CD4-positive, alpha-beta T cell treated with Interleukin-17A for 1 hour (primary cell): ENCODE data around the gene TNFRSF1A.
A peak's percentile ranks its signal among the peaks of the same experiment; 100 is the strongest.
"Not testable (repeated sequence)": the region's sequence is repeated elsewhere in the genome, so short reads cannot be mapped to it uniquely, and the experiment has no call there.

Experiments used
- DNase-seq: peaks from one replicate; pipeline ENCODE4 v3.0.0-alpha.2; 2020

TNFRSF1A gene

DNA sequence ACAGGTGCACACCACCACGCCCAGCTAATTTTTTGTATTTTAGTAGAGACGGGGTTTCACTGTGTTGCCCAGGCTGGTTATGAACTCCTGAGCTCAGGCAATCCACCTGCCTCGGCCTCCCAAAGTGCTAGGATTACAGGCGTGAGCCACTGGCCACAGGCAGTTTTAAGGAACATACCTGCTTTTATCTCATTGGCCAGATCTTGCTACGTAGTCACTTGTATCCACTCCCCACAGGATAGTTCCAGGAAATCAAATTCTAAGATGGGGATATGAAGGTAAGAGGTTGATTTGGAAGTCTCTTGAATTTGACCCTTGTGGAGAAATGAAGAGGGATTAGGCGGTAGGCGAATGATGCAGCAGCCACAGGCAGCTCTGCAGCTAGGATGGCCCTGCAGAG is 40.2 kb downstream of the TNFRSF1A start:
- no peak for DNase-seq

DNA sequence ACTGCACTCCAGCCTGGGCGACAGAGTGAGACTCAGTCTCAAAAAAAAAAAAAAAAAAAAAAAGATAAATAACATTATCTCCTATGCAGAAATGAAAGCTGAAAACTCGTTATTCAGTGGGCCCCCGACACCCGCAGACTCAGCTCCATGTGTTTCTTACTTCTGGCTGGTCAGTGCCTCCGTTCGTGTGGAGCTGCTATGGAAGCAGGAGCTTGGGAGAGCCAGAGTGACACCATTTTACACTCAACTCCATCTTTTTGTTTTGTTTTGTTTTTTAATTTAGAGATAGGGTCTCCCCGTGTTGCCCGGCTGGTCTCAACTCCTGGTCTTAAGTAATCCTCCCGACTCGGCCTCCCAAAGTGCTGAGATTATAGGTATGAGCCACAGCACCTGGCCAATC is 44.7 kb downstream of the TNFRSF1A start:
- DNase-seq: no peak

DNA sequence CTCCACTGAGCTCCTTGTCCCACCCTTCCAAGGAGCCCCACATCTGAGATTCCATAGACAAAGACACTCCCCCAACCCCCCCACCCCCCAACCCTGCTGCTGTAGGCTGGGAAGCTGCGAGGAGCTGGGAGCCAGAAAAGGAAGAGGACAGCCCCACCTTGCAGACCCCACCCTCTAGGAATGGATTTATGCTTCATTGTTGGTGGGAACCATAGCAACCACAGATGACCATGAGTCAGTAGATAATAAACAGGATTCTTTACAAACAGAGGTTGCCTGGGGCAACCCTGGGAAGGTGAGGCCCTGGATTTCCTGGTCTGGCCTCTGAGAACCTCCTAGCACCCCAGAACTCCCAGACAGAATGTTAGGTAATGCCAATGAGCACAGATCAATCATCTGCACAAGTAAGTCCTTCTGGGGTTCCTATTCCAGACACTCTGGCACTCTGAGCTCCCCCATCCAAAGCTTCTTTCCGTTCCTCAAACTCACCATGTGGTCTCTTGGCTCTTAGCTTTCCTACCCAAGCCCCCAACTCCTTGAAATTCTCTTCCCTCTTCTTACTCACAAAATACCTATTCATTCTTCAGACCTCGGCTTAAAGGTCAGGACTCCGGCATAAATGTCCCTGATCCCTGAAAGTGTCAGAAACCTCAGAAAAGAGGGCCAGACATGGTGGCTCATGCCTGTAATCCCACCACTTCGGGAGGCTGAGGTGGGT is 46.6 kb downstream of the TNFRSF1A start:
- no peak for DNase-seq

DNA sequence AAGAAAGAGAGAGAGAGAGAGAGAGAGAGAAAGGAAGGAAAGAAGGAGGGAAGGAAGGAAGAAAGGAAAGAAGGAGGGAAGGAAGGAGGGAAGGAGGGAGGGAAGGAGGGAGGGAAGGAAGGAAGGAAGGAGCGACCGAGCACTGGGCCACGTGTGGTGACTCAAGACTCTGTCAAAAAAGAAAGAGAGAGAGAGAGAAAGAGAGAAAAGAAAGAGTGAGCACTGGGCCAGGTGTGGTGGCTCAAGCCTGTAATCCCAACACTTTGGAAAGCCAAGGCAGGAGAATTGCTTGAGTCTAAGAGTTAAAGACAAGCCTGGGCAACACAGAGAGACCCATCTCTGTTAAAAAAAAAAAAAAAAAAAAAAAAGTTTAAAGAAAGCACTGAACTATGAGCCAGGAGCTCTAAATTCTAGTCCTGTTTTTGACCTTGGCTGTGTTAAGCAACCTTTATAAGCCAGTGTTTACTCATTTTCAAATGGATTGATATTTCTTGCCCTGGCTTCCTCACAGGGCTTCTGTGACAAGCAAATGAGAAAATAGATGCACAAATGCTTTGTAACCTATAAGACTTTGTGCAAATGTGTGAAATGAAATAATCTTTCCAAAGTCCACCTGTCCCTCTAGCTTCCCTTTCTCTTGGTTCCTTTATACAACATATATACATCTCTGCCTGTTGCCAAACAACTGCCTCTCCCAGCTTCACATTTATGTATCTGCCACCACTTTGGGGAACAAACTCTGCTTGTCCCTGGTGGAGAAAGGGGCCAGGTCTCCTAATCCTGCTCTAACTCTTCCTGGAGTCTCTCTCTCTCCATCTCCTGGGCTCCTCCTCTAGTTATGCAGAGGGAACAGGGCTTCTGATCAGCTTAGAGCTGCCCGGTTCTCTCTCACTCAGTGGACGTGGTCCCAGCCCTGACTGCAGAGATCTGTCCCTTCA is 47.5 kb downstream of the TNFRSF1A start:
- DNase-seq: no peak

DNA sequence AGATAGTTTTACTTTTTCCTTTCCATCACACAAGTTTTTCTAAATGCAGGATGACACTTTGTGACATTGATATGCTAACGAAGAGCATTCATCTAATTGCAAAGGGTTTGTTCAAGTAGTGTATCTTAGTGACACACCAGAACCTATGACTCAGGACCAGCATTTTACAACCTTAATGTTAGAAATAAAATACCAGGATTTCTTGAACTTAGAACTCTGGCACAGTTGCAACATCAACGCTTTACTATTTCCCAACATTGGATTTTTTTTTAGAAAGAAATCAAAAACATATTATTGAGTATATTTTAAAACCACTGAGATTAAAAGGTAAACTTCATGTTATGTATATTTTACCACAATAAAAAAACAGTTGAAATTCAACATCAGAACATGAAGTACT is 49.3 kb downstream of the TNFRSF1A start:
- DNase-seq: no peak

DNA sequence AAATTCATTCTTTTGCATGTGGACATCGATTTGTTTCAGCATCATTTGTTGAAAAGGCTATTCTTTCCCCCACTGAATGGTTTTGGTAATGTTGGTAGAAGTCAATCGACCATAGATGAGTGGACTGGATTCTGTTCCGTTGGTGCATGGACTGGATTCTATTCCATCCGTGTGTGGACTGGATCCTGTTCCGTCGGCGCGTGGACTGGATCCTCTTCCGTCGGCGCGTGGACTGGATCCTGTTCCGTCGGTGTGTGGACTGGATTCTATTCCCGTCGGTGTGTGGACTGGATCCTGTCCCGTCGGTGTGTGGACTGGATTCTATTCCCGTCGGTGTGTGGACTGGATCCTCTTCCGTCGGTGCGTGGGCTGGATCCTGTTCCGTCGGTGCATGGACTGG is 52.0 kb downstream of the TNFRSF1A start:
- DNase-seq: not testable (repeated sequence)

DNA sequence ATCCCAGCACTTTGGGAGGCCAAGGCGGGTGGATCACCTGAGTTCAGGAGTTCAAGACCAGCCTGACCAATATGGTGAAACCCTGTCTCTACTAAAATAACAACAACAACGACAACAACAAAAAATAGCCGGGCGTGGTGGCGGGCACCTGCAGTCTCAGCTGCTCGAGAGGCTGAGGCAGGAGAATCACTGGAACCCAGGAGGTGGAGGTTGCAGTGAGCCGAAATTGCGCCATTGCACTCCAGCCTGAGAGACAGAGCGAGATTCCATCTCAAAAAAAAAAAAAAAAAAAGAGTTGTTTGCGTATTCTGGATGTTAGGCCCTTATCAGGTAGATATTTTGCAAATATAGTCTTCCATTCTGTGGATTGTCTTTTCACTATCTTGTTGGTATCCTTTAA is 52.8 kb downstream of the TNFRSF1A start:
- not testable (repeated sequence) for DNase-seq

DNA sequence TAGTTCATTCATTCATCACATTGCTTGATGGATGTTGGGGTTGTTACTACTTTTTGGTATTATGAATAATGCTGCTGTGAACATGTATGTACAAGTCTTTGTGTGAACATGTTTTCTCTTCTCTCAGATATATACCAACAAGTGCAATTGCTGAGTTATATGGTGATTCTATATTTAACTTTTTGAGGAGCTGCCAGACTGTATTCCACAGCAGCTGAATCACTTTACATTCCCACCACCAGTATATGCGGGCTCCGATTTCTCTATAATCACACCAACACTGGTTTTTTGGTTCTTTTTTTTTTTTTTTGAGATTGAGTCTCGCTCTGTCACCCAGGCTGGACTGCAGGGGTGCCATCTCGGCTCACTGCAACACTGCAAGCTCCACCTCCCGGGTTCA is 53.6 kb downstream of the TNFRSF1A start:
- no peak for DNase-seq

DNA sequence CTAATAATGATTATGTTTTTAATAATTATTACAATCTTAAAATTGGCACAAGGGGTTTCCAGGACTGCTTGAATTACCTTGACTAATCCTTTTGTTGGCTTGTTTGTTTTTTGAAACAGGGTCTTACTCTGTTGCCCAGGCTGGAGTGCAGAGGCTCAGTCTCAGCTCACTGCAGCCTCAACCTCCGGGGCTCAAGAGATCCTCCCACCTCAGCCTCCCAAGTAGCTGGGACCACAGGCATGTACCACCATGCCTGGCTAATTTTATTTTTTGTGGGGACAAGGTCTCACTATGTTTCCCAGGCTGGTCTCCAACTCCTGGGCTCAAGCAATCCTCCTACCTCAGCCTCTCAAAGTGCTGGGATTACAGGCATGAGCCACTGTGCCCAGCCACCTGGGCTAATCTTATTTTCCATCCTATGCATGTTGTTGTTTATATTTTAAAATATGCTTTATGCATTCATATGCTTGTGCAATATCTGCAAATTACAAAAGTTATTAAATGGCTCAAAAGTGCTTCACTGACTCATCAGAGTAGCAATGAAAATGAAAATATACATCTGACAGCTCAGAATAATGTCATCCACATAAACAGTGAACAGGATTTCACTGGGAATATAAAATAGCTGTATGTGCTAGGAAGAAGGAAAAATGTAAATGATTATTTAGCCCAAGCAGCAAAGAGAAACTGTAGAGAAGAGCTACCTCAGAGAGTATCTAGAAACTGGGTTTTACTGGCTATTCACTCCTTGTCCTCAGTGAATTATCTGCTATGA is 56.2 kb downstream of the TNFRSF1A start:
- no peak for DNase-seq

DNA sequence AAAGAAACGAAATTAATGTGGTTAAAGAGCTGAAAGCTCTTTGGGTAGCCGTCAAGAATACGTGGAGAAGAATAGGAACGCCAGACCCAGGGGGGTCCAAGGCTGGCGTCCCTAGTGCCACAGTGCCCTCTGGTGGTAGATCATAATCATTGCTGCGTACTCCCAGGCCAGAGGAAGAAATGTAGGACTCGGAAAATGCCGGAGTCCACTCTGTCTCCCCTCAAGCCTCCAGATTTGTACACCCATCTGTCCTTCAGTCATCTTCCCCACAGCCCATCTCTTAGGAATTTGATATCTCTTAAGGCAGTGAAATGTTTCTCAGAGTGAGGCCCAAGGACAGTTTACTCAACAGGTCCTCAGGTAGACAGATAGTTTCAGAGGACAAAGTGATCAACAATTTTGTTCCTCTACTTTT is 56.8 kb downstream of the TNFRSF1A start:
- DNase-seq: peak; percentile 68

DNA sequence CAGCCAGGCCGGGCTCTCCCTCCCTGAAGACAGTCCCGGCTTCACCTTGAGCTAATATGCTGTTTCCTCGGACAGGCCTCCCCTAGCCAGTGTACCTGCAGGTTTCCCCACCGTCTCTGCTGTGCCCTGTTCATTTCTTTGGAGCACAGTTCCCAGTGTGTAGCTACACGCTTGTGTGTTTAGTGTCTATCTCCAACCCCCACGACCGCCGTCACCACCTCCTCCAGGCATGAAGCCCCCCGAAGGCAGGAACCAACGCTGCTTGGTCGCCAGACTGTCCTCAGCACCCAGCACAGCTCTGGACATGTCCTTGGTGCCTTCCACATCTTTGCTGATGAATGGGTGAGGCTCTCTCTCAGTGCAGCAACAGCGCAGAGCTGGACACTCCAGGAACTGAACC is 57.6 kb downstream of the TNFRSF1A start:
- no peak for DNase-seq

DNA sequence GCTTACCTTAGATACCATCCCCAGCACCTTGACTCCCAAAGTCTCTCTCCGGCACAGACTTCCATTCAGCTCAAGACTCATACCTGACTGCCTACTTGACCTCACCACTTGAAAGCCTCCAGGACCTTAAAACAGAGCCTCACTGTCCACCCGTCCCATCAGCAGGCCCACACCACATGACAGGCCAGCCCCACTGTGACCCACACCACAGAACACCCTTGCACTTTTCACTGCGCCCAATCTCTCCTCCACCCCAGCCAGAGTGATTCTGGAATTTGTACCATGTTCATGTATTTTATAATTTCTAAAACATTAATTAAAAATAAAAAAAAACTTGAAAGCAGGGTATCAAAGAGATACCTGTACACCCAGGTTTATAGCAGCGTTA is 59.4 kb downstream of the TNFRSF1A start:
- no peak for DNase-seq

DNA sequence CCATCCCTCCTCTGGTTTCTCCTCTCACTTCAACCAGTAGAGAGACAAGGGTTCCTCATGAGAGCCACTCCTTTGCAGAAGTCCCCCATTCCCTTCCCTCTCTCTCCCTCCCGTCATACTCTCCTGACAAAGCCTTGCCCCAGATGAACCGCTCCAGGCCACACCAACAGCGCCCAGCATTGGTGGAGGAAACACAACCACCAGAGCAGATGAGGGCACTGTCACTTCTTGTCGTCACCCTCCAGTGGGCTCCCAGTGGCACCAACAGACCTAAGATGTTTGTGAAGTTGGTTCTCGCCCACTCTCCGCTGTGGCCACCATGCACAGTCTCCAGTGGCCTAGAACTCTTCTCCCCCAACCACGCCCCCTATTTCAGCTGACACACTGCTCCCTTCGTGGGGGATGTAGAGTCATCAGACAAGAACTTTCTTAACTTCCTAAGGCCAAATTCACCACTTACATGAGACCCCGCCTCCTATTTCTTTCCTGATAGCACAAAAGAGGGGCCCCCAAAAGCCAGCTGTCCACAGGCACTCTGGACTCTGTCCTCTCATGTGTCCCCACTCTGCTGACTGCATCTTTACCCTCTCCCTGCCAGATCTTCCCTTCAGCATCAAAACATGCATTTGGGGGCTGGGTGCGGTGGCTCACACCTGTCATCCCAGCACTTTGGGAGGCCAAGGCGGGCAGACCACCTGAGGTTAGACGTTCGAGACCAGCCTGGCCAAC is 60.6 kb downstream of the TNFRSF1A start:
- DNase-seq: no peak

DNA sequence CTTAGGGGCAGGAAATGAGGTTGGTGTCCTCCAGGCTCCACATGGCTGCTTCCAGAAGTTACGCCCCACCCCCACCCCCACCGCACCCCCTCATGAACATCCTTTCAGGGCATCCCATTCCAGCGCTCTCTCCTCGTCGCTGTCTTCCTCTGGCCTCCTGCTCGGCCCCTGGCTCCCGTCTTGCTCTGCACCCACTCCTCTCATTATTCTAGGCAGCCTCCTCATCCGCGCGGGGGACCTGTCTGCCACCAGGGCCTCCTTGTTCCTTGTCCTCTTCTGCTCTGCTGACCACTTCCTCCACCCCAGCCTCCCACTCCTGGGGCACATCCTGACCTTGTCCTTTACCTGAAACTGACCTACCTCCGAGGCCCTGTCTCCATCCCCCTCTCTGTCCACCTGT is 61.2 kb downstream of the TNFRSF1A start:
- no peak for DNase-seq

DNA sequence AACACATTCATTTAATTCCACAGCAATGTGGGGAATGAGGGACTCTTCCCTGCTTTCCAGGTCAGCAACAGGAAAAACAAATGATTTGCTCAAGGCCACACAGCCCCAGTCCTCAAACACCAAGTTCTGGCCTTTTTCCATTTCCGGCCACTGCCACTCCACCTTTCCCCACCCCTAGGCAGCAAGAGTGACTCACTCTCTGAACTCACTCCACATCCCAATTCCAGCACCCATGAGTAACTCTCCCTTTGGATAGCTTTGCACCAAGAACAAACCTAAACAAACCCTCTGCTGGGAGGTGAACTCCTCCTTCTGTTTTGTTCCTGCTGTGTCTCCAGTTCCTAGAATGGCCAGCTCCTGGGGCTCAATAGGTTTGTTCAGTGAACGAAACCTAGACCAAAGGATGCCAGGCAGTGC is 61.8 kb downstream of the TNFRSF1A start:
- no peak for DNase-seq

DNA sequence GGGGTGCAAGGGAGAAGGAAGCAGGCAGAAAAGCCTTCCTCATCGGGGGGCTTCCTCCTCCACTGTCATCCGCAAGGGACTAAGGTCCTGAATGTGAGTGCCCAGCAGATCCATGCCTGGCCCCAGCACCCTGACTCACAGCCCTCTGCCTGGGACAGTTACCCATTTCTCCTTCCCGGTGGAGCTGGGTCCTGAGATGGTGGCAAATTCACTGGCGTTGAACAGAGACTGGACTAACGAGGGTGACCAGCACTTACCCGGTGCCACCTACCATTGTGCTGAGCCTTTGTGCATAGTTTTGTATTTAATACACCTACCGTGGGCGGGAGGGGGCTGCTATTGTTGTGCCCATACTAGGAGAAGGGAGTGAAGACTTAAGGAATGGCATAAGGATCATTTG is 62.2 kb downstream of the TNFRSF1A start:
- DNase-seq: no peak

DNA sequence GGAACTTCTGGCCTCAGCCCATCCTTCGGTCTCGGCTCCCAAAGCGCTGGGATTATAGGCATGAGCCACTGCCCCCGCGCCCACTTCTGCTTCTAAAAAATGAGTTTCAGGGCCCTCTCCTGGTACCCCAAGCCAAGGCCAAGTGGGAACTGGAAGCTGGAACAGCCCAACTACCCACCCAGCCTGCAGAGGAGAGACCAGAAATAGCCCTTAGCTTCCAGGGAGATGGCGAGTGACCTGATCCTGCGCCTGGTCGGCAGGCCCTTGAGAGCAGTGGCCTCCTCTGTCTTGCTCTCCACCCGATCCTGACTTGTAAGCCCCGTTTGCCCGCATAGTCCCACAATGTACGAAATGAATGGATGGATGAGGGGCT is 62.6 kb downstream of the TNFRSF1A start:
- no peak for DNase-seq
